HG02623 (cell line): Measurements from ENCODE around the gene CEACAM1.
"Not testable (repeated sequence)": the region's sequence is repeated elsewhere in the genome, so short reads cannot be mapped to it uniquely, and the experiment has no call there.

Experiments
- ATAC-seq: cut with Tn5 transposase; IDR thresholded peaks from one replicate; pipeline ENCODE4 v1.9.1; 2021; ENCODE audit warnings: moderate library complexity; ENCODE audit not compliant: unreplicated experiment

Gene CEACAM1

GRCh38 chr19:42477933-42478332, 50.3 kb downstream of the CEACAM1 start:
- no peak for ATAC-seq

GRCh38 chr19:42477117-42477516, 51.2 kb downstream of the CEACAM1 start:
- no peak for ATAC-seq

- ATAC-seq, result no peak
Measured at GRCh38 chr19:42475366-42475765, 52.9 kb downstream of the CEACAM1 start.

- ATAC-seq, result no peak
Measured at GRCh38 chr19:42474743-42475142, 53.5 kb downstream of the CEACAM1 start.

- ATAC-seq, result no peak
Measured at GRCh38 chr19:42473686-42474085, 54.6 kb downstream of the CEACAM1 start.

- ATAC-seq, result no peak
Measured at GRCh38 chr19:42472402-42473147, 55.7 kb downstream of the CEACAM1 start.

GRCh38 chr19:42471554-42472249, 56.6 kb downstream of the CEACAM1 start:
- ATAC-seq, result no peak

- ATAC-seq, result no peak
Measured at GRCh38 chr19:42469311-42470235, 58.7 kb downstream of the CEACAM1 start.

- ATAC-seq, result no peak
Measured at GRCh38 chr19:42468273-42468796, 59.9 kb downstream of the CEACAM1 start.

- ATAC-seq, result no peak
Measured at GRCh38 chr19:42467183-42467760, 61.0 kb downstream of the CEACAM1 start.

- ATAC-seq, result no peak
Measured at GRCh38 chr19:42466521-42467182, 61.6 kb downstream of the CEACAM1 start.

- ATAC-seq, result no peak
Measured at GRCh38 chr19:42465827-42466280, 62.4 kb downstream of the CEACAM1 start.

- ATAC-seq, result no peak
Measured at GRCh38 chr19:42461700-42462324, 66.5 kb downstream of the CEACAM1 start.

GRCh38 chr19:42461231-42461630, 67.0 kb downstream of the CEACAM1 start:
- not testable (repeated sequence) for ATAC-seq

- no peak for ATAC-seq
Measured at GRCh38 chr19:42459926-42460325, 68.4 kb downstream of the CEACAM1 start.
